A549 (cell line): ENCODE measurements around the gene EARS2. TPM values are rescaled to one million over a fixed set of nuclear protein-coding genes. Genes with fewer than 3 reads are reported as not detected.

ENCODE experiments used
- ATAC-seq, 2 experiments: fragments of 200-7000 bp in 1 of 2; fragments of >200 bp in 1 of 2; cut with Nextera tagmentation in 1 of 2; cut with Tn5 transposase in 1 of 2; 3 replicates each; pipeline versions ENCODE4 v1.8.0 to v1.9.1; 2018 to 2020; ENCODE audit warnings: mild to moderate bottlenecking in 1 of 2, moderate library complexity in 1 of 2
- CTCF ChIA-PET: fragments of 300-600 bp; sonication (Branson Sonifier 250); formaldehyde crosslinking; extraction: SDS; loops from one replicate; lab custom pipeline; 2021; ENCODE audit warnings: antibody characterized with exemption, inconsistent platforms; lab: Yijun Ruan, JAX
- POLR2A ChIA-PET: fragments of 350-600 bp; formaldehyde crosslinking; extraction: SDS; loops from one replicate; lab custom pipeline; 2021; ENCODE audit warnings: antibody characterized with exemption, inconsistent platforms; lab: Yijun Ruan, JAX
- DNase-seq, 2 experiments: peaks; one replicate each; pipeline versions ENCODE4 v3.0.0 to v3.0.0-alpha.2; 2011 to 2016; ENCODE audit warnings: low read depth in 1 of 2, low spot score in 1 of 2
- FAIRE-seq: peaks from 2 replicates; lab custom pipeline; 2011; peaks lifted over from hg19 to GRCh38; lab: Jason Lieb, UNC
- H3K27ac ChIP-seq, 2 experiments: fragments of >200 bp; sonication (Bioruptor Twin); formaldehyde crosslinking; 3 replicates each; pipeline ENCODE4 v1.5.1; 2016 to 2017
- H3K4me1 ChIP-seq: fragments of >200 bp; sonication (Bioruptor Twin); formaldehyde crosslinking; 3 replicates; pipeline ENCODE4 v1.6.1; 2016
- H3K4me2 ChIP-seq: fragments of >200 bp; sonication (Bioruptor Twin); formaldehyde crosslinking; 3 replicates; pipeline ENCODE4 v1.6.1; 2016
- H3K4me3 ChIP-seq: fragments of >200 bp; sonication (Bioruptor Twin); formaldehyde crosslinking; 3 replicates; pipeline ENCODE4 v1.5.1; 2016
- H3K9me3 ChIP-seq: fragments of >200 bp; sonication (Bioruptor Twin); formaldehyde crosslinking; 3 replicates; pipeline ENCODE4 v1.6.1; 2016
- CBX8 ChIP-seq: fragments of 200-600 bp; sonication (generic); IDR thresholded peaks from 2 replicates; pipeline ENCODE4 v1.6.1; 2016
- CHD4 ChIP-seq: fragments of 200-600 bp; sonication (generic); IDR thresholded peaks from 2 replicates; pipeline ENCODE4 v1.6.1; 2016; ENCODE audit warnings: antibody characterized with exemption, mild to moderate bottlenecking, borderline replicate concordance
- E2F6 ChIP-seq: IDR thresholded peaks from 2 replicates; pipeline ENCODE4 v1.6.1; 2012; ENCODE audit warnings: low read depth, borderline replicate concordance
- EP300 ChIP-seq, 2 experiments: fragments of >200 bp; sonication (Bioruptor Twin); formaldehyde crosslinking; IDR thresholded peaks; 2 replicates in 1 of 2; 3 replicates in 1 of 2; pipeline ENCODE4 v1.6.1; 2016 to 2017
- ESRRA ChIP-seq: fragments of 150-350 bp; IDR thresholded peaks from 2 replicates; pipeline ENCODE4 v1.6.1; 2014; ENCODE audit warnings: mild to moderate bottlenecking, low read length, borderline replicate concordance
- HDAC2 ChIP-seq: fragments of 200-600 bp; sonication (generic); IDR thresholded peaks from 2 replicates; pipeline ENCODE4 v1.6.1; 2016
- HES2 ChIP-seq: fragments of >200 bp; sonication (Bioruptor Twin); formaldehyde crosslinking; IDR thresholded peaks from 2 replicates; pipeline ENCODE4 v1.6.1; 2016
- HEYL ChIP-seq: fragments of 250-450 bp; sonication (Bioruptor Pico); IDR thresholded peaks from 2 replicates; pipeline ENCODE4 v1.8.0; 2021; ENCODE audit warnings: mild to moderate bottlenecking, moderate library complexity
- HMGXB4 ChIP-seq: fragments of 250-450 bp; sonication (Bioruptor Pico); IDR thresholded peaks from 2 replicates; pipeline ENCODE4 v1.5.0; 2021; ENCODE audit warnings: mild to moderate bottlenecking, moderate library complexity, borderline replicate concordance
- HOXA7 ChIP-seq: fragments of 250-450 bp; sonication (Bioruptor Pico); IDR thresholded peaks from 2 replicates; pipeline ENCODE4 v1.5.0; 2020; ENCODE audit warnings: mild to moderate bottlenecking, moderate library complexity
- HOXB13 ChIP-seq: fragments of 250-450 bp; sonication (Bioruptor Pico); IDR thresholded peaks from 2 replicates; pipeline ENCODE4 v1.5.0; 2020; ENCODE audit warnings: low read depth, mild to moderate bottlenecking, moderate library complexity
- KDM5A ChIP-seq: fragments of 200-600 bp; sonication (generic); IDR thresholded peaks from 2 replicates; pipeline ENCODE4 v1.6.1; 2016; ENCODE audit warnings: antibody characterized with exemption, mild to moderate bottlenecking
- NPAS2 ChIP-seq: fragments of 250-450 bp; sonication (Bioruptor Pico); IDR thresholded peaks from 2 replicates; pipeline ENCODE4 v1.8.0; 2022; ENCODE audit warnings: mild to moderate bottlenecking, moderate library complexity, borderline replicate concordance
- POLR2AphosphoS2 ChIP-seq: conservative IDR thresholded peaks from 2 replicates; pipeline ENCODE4 v1.6.1; 2012; ENCODE audit warnings: low read length, improper control_type of control experiment, inconsistent platforms
- RAD21 ChIP-seq, 2 experiments: fragments of >200 bp in 1 of 2; sonication (Bioruptor Twin) in 1 of 2; formaldehyde crosslinking in 1 of 2; IDR thresholded peaks in 1 of 2; conservative IDR thresholded peaks in 1 of 2; 2 replicates in 1 of 2; 3 replicates in 1 of 2; pipeline ENCODE4 v1.6.1; 2012 to 2018; ENCODE audit warnings: inconsistent platforms in 1 of 2
- RARB ChIP-seq: fragments of 250-450 bp; sonication (Bioruptor Pico); IDR thresholded peaks from 2 replicates; pipeline ENCODE4 v1.8.0; 2021; ENCODE audit warnings: mild to moderate bottlenecking, moderate library complexity
- RCOR1 ChIP-seq: fragments of 150-350 bp; IDR thresholded peaks from 2 replicates; pipeline ENCODE4 v1.6.1; 2014; ENCODE audit warnings: antibody characterized with exemption, low read length, low read depth
- SREBF2 ChIP-seq: fragments of 450-650 bp; IDR thresholded peaks from 2 replicates; pipeline ENCODE4 v1.6.1; 2014; ENCODE audit warnings: mild to moderate bottlenecking, moderate library complexity
- ZC3H11A ChIP-seq: fragments of 450-650 bp; IDR thresholded peaks from 2 replicates; pipeline ENCODE4 v1.6.1; 2014; ENCODE audit warnings: antibody characterized with exemption, mild to moderate bottlenecking
- WGBS: methylation state at CpG from one replicate; pipeline ENCODE4 v1.1.6; 2017; ENCODE audit errors: missing lambda C conversion rate; 5-methylcytosine and 5-hydroxymethylcytosine counted together
- polyA plus RNA-seq, 4 experiments: library from polyadenylated mRNA; depleted of rRNA in 3 of 4; stranded (reverse); fragments of >200 nt; fragmentation: RNase III in 1 of 4; extraction: RNeasy Plus Mini Kit Qiagen cat#74134 plus additional on column Dnase treatment in 1 of 4; gene quantifications; 2 replicates in 3 of 4; 3 replicates in 1 of 4; pipeline ENCODE4 v1.2.3, GENCODE V29; 2011 to 2017
- TF ChIP-seq, protein P1 (sequence below): fragments of 250-450 bp; sonication (Bioruptor Pico); IDR thresholded peaks from 2 replicates; pipeline ENCODE4 v1.5.0; 2020; ENCODE audit warnings: low read depth, mild to moderate bottlenecking, moderate library complexity

Gene EARS2
- polyA plus RNA-seq, 2 of the 4 experiments (the other 2 are of a cell fraction), result 30.4 to 45.2 TPM

DNA sequence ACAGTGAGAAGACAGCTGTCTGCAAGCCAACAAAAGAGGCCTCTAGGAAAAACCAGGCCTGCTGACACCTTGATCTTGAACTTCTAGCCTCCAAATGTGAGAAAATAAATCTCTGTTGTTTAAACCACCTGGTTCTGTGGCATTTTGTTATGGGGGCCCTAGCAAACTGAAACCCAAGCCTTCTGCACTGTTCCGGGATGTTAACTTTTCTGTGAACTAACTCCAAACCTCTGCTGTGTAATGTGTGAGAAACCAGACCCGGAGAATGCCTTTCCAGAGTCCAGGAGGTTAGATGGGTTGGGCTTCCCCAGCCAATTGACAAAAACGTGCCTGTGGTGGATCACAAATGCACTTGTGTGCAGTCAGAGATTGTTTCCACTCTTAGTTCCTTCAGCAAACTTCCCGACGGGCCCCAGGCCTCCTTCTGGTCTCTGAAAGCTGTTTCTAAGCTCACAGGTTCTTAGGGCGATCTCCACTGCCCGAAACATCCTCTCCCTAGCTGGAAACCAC is 33.2 kb downstream of the EARS2 start (continued):
- TF ChIP-seq HOXA7, result no peak
- TF ChIP-seq, all 56 proteins: peak for 0

DNA sequence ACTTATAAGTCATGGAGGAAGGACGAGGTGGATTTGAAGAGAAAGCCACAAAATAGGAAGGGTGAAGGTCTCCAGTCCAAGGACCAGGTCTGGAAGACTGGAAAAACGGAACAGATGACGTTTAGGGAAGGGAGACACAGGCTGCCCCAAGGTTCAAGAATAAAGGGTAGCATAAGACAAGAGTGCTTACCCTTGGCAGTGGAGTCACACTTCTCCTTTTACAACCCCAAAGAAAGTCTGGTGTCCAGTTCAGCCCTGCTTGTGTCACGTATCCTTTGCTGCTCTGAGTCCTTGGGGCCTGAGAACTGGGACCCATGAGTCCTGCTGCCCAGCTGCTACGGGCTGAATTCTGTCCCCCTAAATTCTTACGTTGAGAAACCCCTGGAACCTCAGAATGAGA is 33.8 kb downstream of the EARS2 start:
- FAIRE-seq (no peak), ATAC-seq (no peak), DNase-seq (no peak)
- CTCF ChIA-PET, result no interaction called here
- POLR2A ChIA-PET, result no interaction called here
- H3K9me3 ChIP-seq, result no peaks in the 10 kb centered on the region
- H3K4me3 ChIP-seq, result no peak overlapping the region
- no peak overlapping the region for H3K27ac ChIP-seq
- no peak overlapping the region for H3K4me2 ChIP-seq
- H3K4me1 ChIP-seq, result 0 out of 3 replicates have a peak, but pooled peaks cover 3% of the 10 kb centered on the region
- TF ChIP-seq RCOR1 (no peak), HMGXB4 (CRISPR knock-in tag) (no peak), NPAS2 (no peak), POLR2AphosphoS2 (no peak), EP300 (IDR thresholded peaks at IDR 0.05) (no peak), KDM5A (no peak), SREBF2 (no peak), RAD21 (conservative IDR thresholded peaks at IDR 0.05 in 1 of 2, IDR thresholded peaks at IDR 0.05 in 1 of 2) (no peak), HES2 (no peak), E2F6 (no peak), HDAC2 (no peak), CHD4 (no peak), HOXB13 (CRISPR knock-in tag) (no peak), CBX8 (no peak), ESRRA (no peak), HEYL (CRISPR knock-in tag) (no peak), RARB (CRISPR knock-in tag) (no peak)
- TF ChIP-seq, protein P1, sequence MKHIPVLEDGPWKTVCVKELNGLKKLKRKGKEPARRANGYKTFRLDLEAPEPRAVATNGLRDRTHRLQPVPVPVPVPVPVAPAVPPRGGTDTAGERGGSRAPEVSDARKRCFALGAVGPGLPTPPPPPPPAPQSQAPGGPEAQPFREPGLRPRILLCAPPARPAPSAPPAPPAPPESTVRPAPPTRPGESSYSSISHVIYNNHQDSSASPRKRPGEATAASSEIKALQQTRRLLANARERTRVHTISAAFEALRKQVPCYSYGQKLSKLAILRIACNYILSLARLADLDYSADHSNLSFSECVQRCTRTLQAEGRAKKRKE (CRISPR knock-in tag), result no peak
- WGBS, result 92% methylated on average over 6 of the region's 6 CpGs

GRCh38 chr16:23521965-23522364 is 35.2 kb downstream of the EARS2 start:
- ChIA-PET POLR2A (no interaction called here), CTCF (interaction anchor here (1.0 to 3.2 kb wide), 2 partner anchors 7 to 9 kb away, joined by 3 to 9 read pairs; no protein-coding TSS in a partner anchor)
- DNase-seq, result no peak
- H3K4me2 ChIP-seq, result no peak overlapping the region
- H3K9me3 ChIP-seq, result no peaks in the 10 kb centered on the region
- no peak for FAIRE-seq
- H3K4me1 ChIP-seq, result no peaks in the 10 kb centered on the region
- no peak overlapping the region for H3K27ac ChIP-seq
- no peak overlapping the region for H3K4me3 ChIP-seq
- no peak for ATAC-seq
- WGBS, result 94% methylated on average over 4 of the region's 4 CpGs
- no peak for TF ChIP-seq ZC3H11A
